Spleen (tissue), 11 donors: ENCODE data around the gene METRNL. TPM values are rescaled to one million over a fixed set of nuclear protein-coding genes. Genes with fewer than 3 reads are reported as not detected.

Experiments
- DNase-seq: peaks from one replicate; pipeline ENCODE4 v3.0.0-alpha.2; 2020
- H3K27ac ChIP-seq, 8 donors: fragments of 200-600 bp; sonication (generic) in 7 of 8; 1 replicate in 4 of 8; 2 replicates in 4 of 8; pipeline versions ENCODE4 v1.5.0 to v1.8.0; 2016 to 2021; ENCODE audit warnings: inconsistent platforms in 4 of 8, mild to moderate bottlenecking in 4 of 8, moderate library complexity in 1 of 8
- H3K27me3 ChIP-seq, 7 donors: fragments of 200-600 bp; sonication (generic) in 6 of 7; replicated peaks in 1 of 7; 1 replicate in 4 of 7; 2 replicates in 3 of 7; pipeline versions ENCODE4 v1.5.0 to v1.8.0; 2016 to 2021; ENCODE audit warnings: inconsistent platforms in 3 of 7, mild to moderate bottlenecking in 1 of 7
- H3K36me3 ChIP-seq, 6 donors: fragments of 200-600 bp; sonication (generic) in 5 of 6; 1 replicate in 4 of 6; 2 replicates in 2 of 6; pipeline versions ENCODE4 v1.5.0 to v1.8.0; 2016 to 2021; ENCODE audit warnings: inconsistent platforms in 2 of 6
- H3K4me1 ChIP-seq, 6 donors: fragments of 200-600 bp; sonication (generic) in 5 of 6; 1 replicate in 3 of 6; 2 replicates in 3 of 6; pipeline versions ENCODE4 v1.5.0 to v1.8.0; 2016 to 2021; ENCODE audit warnings: inconsistent platforms in 3 of 6
- H3K4me3 ChIP-seq, 8 donors: fragments of 200-600 bp; sonication (generic) in 7 of 8; 1 replicate in 4 of 8; 2 replicates in 4 of 8; pipeline versions ENCODE4 v1.5.0 to v1.8.0; 2016 to 2021; ENCODE audit warnings: inconsistent platforms in 4 of 8, mild to moderate bottlenecking in 4 of 8, moderate library complexity in 2 of 8
- H3K9me3 ChIP-seq, 8 donors: fragments of 200-600 bp; sonication (generic) in 7 of 8; 1 replicate in 4 of 8; 2 replicates in 4 of 8; pipeline versions ENCODE4 v1.5.0 to v1.8.0; 2016 to 2021; ENCODE audit warnings: inconsistent platforms in 4 of 8
- POLR2A ChIP-seq, 3 donors: fragments of 450-650 bp; IDR thresholded peaks; one replicate each; pipeline ENCODE4 v1.5.1; 2017; ENCODE audit warnings: antibody characterized with exemption in 3 of 3, mild to moderate bottlenecking in 1 of 3
- POLR2AphosphoS5 ChIP-seq, 3 donors: sonication (generic); formaldehyde crosslinking; IDR thresholded peaks; one replicate each; pipeline ENCODE4 v1.5.1; 2017; ENCODE audit warnings: antibody characterized with exemption in 3 of 3
- WGBS, 5 donors: extraction: QIAGEN DNeasy Blood & Tissue Kit in 3 of 5; methylation state at CpG; one replicate each; pipeline versions ENCODE4 v1.1.5 to v1.1.7; 2013 to 2018; 5-methylcytosine and 5-hydroxymethylcytosine counted together
- intact Hi-C: fragments of 100-400 bp; cut with DNase I; formaldehyde crosslinking; loops from one replicate; pipeline ENCODE4 v1.15.0; 2023; ENCODE audit warnings: low total_unique reads
- polyA plus RNA-seq, 3 donors: library from polyadenylated mRNA; stranded (reverse); fragments of 200-250 nt; gene quantifications; one replicate each; pipeline ENCODE4 v1.2.1, GENCODE V29; 2013
- total RNA-seq, 7 donors: library from RNA; depleted of rRNA in 3 of 7; stranded (reverse); fragments of >200 nt in 3 of 7; fragmentation: NEBNext Ultra II Directional in 4 of 7; extraction: Animal tissue kit (Norgen Biotek cat#: 25700) in 4 of 7; gene quantifications; one replicate each; pipeline versions ENCODE4 v1.1.0 to v1.2.1, GENCODE V29; 2016 to 2021
- TF ChIP-seq, protein P1 (sequence below), 11 experiments: fragments of 200-600 bp in 7 of 11; fragments of 450-650 bp in 4 of 11; sonication (generic) in 4 of 11; IDR thresholded peaks in 8 of 11; conservative IDR thresholded peaks in 3 of 11; 1 replicate in 7 of 11; 2 replicates in 4 of 11; pipeline versions ENCODE4 v1.4.0 to v1.8.0; 2016 to 2021; ENCODE audit warnings: antibody characterized with exemption in 11 of 11, inconsistent platforms in 4 of 11, mild to moderate bottlenecking in 1 of 11
- donor health status: healthy with polysubstance abuse.
- donor health status: DM: no; HTN: no; CAD: no; lungs with moderate emphysema.
- donor health status: DM: no; HTN: no; CAD: no.
- donor health status: Bipolar disorder and iron deficiency.
- donor health status: healthy.
- donor health status: DM: no; HTN: no; CAD: no.
- donor health status: DM: yes; HTN: yes; CAD: no.

The METRNL gene
- total and polyA plus RNA-seq, 10 donors: 14.7 to 51.2 (median 35.0) TPM

DNA sequence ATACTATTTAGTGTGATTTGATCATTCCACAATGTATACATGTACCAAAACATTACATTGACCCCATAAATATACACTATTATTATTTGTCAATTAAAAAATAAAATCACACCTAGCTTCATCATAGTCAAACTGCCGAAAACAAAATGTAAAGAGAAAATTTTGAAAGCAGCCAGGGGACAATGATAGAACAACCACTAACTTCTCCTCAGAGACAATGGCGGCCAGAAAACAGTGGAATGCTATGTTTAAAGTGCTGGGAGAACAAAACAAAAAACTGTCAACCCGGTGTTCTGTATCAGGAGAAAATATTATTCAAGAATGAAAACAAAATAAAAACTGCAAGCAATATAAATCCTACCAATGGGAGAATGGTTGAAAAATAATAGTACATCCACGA is 63.2 kb downstream of the METRNL start:
- TF ChIP-seq, protein P1, sequence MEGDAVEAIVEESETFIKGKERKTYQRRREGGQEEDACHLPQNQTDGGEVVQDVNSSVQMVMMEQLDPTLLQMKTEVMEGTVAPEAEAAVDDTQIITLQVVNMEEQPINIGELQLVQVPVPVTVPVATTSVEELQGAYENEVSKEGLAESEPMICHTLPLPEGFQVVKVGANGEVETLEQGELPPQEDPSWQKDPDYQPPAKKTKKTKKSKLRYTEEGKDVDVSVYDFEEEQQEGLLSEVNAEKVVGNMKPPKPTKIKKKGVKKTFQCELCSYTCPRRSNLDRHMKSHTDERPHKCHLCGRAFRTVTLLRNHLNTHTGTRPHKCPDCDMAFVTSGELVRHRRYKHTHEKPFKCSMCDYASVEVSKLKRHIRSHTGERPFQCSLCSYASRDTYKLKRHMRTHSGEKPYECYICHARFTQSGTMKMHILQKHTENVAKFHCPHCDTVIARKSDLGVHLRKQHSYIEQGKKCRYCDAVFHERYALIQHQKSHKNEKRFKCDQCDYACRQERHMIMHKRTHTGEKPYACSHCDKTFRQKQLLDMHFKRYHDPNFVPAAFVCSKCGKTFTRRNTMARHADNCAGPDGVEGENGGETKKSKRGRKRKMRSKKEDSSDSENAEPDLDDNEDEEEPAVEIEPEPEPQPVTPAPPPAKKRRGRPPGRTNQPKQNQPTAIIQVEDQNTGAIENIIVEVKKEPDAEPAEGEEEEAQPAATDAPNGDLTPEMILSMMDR (IDR thresholded peaks at IDR 0.05 in 8 of 11, conservative IDR thresholded peaks at IDR 0.05 in 3 of 11): no peak
- TF ChIP-seq POLR2AphosphoS5 (IDR thresholded peaks at IDR 0.05): no peak
- peaks cover 0 to 13% (median 8%) of the 10 kb centered on the region in 8 donors for H3K9me3 ChIP-seq
- no peaks in the 10 kb centered on the region for H3K4me1 ChIP-seq
- peaks cover 0 to 7% (median 0%) of the 10 kb centered on the region in 7 donors for H3K27me3 ChIP-seq
- intact Hi-C loops: no loop called here
- no peak for DNase-seq
- H3K27ac ChIP-seq: no peak overlapping the region
- H3K4me3 ChIP-seq: no peak overlapping the region
- no peaks in the 10 kb centered on the region for H3K36me3 ChIP-seq
- WGBS, 5 donors: 92 to 97% (median 95%) methylated on average over 4 of the region's 4 CpGs

DNA sequence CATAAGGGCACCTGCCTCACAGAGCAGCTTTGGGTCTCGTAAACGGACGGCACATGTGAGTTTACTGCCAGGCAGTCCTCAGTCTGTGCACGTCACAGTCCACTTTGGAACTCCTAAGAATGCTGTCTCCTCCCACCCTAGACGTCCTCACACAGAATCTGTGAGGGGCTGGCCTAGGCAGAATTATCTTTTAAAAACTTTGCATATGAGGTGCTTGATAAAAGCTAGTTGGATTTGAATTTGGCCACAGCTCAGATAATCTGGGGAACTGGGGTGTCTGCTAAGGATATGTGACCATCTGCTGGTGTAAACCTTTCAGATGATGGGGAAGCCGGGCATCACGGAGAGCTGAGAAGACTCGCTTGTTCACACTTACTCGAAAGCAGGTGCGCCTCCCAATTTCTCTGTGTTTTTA is 64.4 kb downstream of the METRNL start:
- DNase-seq: no peak
- Histone ChIP-seq H3K36me3 (no peaks in the 10 kb centered on the region), H3K4me1 (no peaks in the 10 kb centered on the region), H3K4me3 (no peak overlapping the region), H3K27me3 (peaks cover 0 to 3% (median 0%) of the 10 kb centered on the region in 7 donors), H3K9me3 (peaks cover 0 to 13% (median 8%) of the 10 kb centered on the region in 8 donors), H3K27ac (no peak overlapping the region)
- TF ChIP-seq, protein P1 (IDR thresholded peaks at IDR 0.05 in 8 of 11, conservative IDR thresholded peaks at IDR 0.05 in 3 of 11): no peak
- TF ChIP-seq POLR2A (IDR thresholded peaks at IDR 0.05): no peak
- no peak for TF ChIP-seq POLR2AphosphoS5 (IDR thresholded peaks at IDR 0.05)
- intact Hi-C loops: no loop called here
- WGBS, 5 donors: 87 to 96% (median 91%) methylated on average over 10 of the region's 10 CpGs

Other genes with a start within 250 kb of the METRNL start
- gene ZNF750, start 239.6 kb upstream of the METRNL start, total RNA-seq: under 1 TPM in 2 of 7 donors, not detected in 5; 0.12 to 0.13 TPM
- under 1 TPM; 0.05 to 0.16 (median 0.15) TPM for gene ZNF750, start 239.6 kb upstream of the METRNL start, polyA plus RNA-seq